ENCODE data around the gene KRT78. TPM values are rescaled to one million over a fixed set of nuclear protein-coding genes. Genes with fewer than 3 reads are reported as not detected.

The KRT78 gene
- total and polyA plus RNA-seq, 2 of the 13 experiments (the other 11 are each of a cell fraction or from before 2014, with no cell fraction given), result not detected

DNA sequence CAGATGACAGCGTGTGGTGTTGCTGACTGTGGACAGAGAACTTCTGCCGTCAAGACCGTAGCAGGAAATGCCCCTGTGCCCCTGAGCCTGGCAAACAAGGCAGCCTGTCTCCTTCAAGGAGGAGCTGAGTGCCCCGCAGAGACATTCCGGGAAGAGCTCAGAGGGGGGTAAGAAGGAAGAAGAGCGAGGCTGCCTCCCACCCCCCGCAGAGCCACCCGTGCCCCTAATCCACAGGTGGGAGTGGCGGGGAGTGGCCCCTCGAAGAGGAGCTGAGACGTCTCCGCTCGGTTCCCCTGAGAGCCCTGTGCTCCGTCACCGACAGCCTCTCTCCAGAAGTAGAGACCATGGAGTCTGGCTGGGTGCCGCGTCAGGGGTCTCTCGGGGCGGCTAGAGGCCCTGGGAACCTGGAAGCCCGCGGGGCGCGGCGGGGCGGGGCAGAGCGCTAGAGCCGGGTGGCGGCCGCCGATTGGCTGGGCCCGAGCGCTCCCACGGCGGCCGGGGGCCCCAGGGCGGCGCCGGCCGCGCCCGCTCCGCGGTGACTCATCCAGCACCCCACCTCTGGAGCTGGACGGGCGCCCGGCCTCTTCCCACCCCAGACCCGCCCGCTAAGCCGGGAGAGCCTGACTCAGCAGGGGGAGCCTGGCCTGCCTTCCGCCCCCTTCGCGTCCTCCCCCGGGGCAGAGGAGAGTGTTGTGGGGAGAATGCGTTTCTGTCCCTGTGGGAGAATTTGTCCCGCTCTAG, 25.2 kb upstream of the KRT78 start:
- Histone ChIP-seq H4K20me1 (ENCODE audit: insufficient read depth, low read length) (no peaks in the 10 kb centered on the region), H3K36me3 (replicated peaks in 1 of 2; ENCODE audit: control insufficient read depth in 1 of 2, insufficient read depth in 2 of 2, low read length in 2 of 2) (no peaks in the 10 kb centered on the region), H2AFZ (ENCODE audit: low read length) (no peak overlapping the region), H3K9me3 (ENCODE audit: low read length) (no peaks in the 10 kb centered on the region), H3K79me2 (ENCODE audit: insufficient read depth, low read length) (no peaks in the 10 kb centered on the region), H3K4me1 (ENCODE audit: insufficient read depth, low read length) (peaks cover 53% of the 10 kb centered on the region), H3K27me3 (ENCODE audit: control insufficient read depth in 1 of 2, insufficient read depth in 2 of 2, low read length in 2 of 2) (peaks cover 1 to 21% of the 10 kb centered on the region in 2 experiments; a peak in 3 of 5 replicates), H3K4me2 (ENCODE audit: low read depth, low read length) (peak overlapping the region; percentile 72), H3K27ac (ENCODE audit: extremely low read length, insufficient read depth, low read length) (no peak overlapping the region), H3K9ac (ENCODE audit: insufficient read depth, low read depth, low read length) (peak overlapping the region; percentile 70), H3K4me3 (replicated peaks in 1 of 3; ENCODE audit: insufficient read depth in 1 of 3, low read depth in 2 of 3, low read length in 3 of 3) (peak overlapping the region; percentile 28 to 63 (median 52); a peak in 5 of 6 replicates)
- intact Hi-C loops (cut with micrococcal nuclease; ENCODE audit: unreplicated experiment), result no loop called here
- 28% methylated on average over 16 of the region's 55 CpGs for WGBS (ENCODE audit: low lambda C conversion rate)
- ChIA-PET CTCF (ENCODE audit: low intra/inter-chr PET ratio, low total read pairs) (no interaction called here), POLR2A (interaction anchor here (1.0 to 1.8 kb wide), 2 partner anchors 11 to 22 kb away, joined by 3 to 4 read pairs; no protein-coding TSS in a partner anchor)
- FAIRE-seq (no peak), DNase-seq (ENCODE audit: low spot score) (peak; percentile 48), ATAC-seq (peak; percentile 51)
- BruUV-seq (replicated peaks), result no TSS peak
- in situ Hi-C loops (cut with HindIII; ENCODE audit: extremely low pct_ligation_motif_present, low pct_unique_long_range_greater_than_20kb), result no loop called here
- peak; percentile 88 for TF ChIP-seq FOSL2 (CRISPR knock-in tag; IDR thresholded peaks at IDR 0.05)
- TF ChIP-seq REL (CRISPR knock-in tag; conservative IDR thresholded peaks at IDR 0.05), result no peak
- TF ChIP-seq ZNF460 (CRISPR knock-in tag; IDR thresholded peaks at IDR 0.05; ENCODE audit: borderline replicate concordance), result no peak
- 0 out of 2 replicates have a peak, but pooled peaks have one; percentile 17 for TF ChIP-seq RBFOX2 (IDR thresholded peaks at IDR 0.05; ENCODE audit: low read depth, low read length)
- TF ChIP-seq, protein P1, sequence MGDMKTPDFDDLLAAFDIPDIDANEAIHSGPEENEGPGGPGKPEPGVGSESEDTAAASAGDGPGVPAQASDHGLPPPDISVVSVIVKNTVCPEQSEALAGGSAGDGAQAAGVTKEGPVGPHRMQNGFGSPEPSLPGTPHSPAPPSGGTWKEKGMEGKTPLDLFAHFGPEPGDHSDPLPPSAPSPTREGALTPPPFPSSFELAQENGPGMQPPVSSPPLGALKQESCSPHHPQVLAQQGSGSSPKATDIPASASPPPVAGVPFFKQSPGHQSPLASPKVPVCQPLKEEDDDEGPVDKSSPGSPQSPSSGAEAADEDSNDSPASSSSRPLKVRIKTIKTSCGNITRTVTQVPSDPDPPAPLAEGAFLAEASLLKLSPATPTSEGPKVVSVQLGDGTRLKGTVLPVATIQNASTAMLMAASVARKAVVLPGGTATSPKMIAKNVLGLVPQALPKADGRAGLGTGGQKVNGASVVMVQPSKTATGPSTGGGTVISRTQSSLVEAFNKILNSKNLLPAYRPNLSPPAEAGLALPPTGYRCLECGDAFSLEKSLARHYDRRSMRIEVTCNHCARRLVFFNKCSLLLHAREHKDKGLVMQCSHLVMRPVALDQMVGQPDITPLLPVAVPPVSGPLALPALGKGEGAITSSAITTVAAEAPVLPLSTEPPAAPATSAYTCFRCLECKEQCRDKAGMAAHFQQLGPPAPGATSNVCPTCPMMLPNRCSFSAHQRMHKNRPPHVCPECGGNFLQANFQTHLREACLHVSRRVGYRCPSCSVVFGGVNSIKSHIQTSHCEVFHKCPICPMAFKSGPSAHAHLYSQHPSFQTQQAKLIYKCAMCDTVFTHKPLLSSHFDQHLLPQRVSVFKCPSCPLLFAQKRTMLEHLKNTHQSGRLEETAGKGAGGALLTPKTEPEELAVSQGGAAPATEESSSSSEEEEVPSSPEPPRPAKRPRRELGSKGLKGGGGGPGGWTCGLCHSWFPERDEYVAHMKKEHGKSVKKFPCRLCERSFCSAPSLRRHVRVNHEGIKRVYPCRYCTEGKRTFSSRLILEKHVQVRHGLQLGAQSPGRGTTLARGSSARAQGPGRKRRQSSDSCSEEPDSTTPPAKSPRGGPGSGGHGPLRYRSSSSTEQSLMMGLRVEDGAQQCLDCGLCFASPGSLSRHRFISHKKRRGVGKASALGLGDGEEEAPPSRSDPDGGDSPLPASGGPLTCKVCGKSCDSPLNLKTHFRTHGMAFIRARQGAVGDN (CRISPR knock-in tag; IDR thresholded peaks at IDR 0.05), result peak; percentile 20; the same call in 1 of the 2 replicates
- no peak for TF ChIP-seq MXD3 (CRISPR knock-in tag; IDR thresholded peaks at IDR 0.05)
- no peak for TF ChIP-seq NAIF1 (CRISPR knock-in tag; IDR thresholded peaks at IDR 0.05; ENCODE audit: borderline replicate concordance)
- TF ChIP-seq ZBTB10 (CRISPR knock-in tag; IDR thresholded peaks at IDR 0.05; ENCODE audit: borderline replicate concordance), result peak; percentile 17; the same call in 1 of the 2 replicates
- peak; percentile 68; the same call in 1 of the 2 replicates for TF ChIP-seq ATF3 (CRISPR knock-in tag; IDR thresholded peaks at IDR 0.05)
- TF ChIP-seq PATZ1 (CRISPR knock-in tag; IDR thresholded peaks at IDR 0.05), result peak; percentile 41; the same call in 1 of the 2 replicates
- TF ChIP-seq ZNF10 (CRISPR knock-in tag; IDR thresholded peaks at IDR 0.05; ENCODE audit: borderline replicate concordance, low read depth), result no peak
